Lower lobe of right lung (tissue), 2 donors: ENCODE measurements around the gene APH1B. TPM values are rescaled to one million over a fixed set of nuclear protein-coding genes. Genes with fewer than 3 reads are reported as not detected.

Experiments used
- ATAC-seq, 2 donors: fragments of 200-7000 bp; cut with Tn5 transposase; one replicate each; pipeline ENCODE4 v1.9.1; 2020 to 2022; ENCODE audit warnings: mild to moderate bottlenecking in 2 of 2, moderate library complexity in 2 of 2
- DNase-seq: peaks from one replicate; pipeline ENCODE4 v3.0.0-alpha.2; 2020
- H3K27ac ChIP-seq: fragments of 200-600 bp; one replicate; pipeline ENCODE4 v1.8.0; 2022
- H3K27me3 ChIP-seq: fragments of 200-600 bp; one replicate; pipeline ENCODE4 v1.8.0; 2022; ENCODE audit warnings: low read depth
- H3K36me3 ChIP-seq: fragments of 200-600 bp; one replicate; pipeline ENCODE4 v1.8.0; 2022; ENCODE audit warnings: mild to moderate bottlenecking
- H3K4me1 ChIP-seq: fragments of 200-600 bp; one replicate; pipeline ENCODE4 v1.8.0; 2022
- H3K4me3 ChIP-seq: fragments of 200-600 bp; one replicate; pipeline ENCODE4 v1.8.0; 2022; ENCODE audit warnings: mild to moderate bottlenecking
- H3K9me3 ChIP-seq: fragments of 200-600 bp; one replicate; pipeline ENCODE4 v1.8.0; 2022
- CTCF ChIP-seq: fragments of 200-600 bp; IDR thresholded peaks from one replicate; pipeline ENCODE4 v1.8.0; 2022; ENCODE audit warnings: antibody characterized with exemption, mild to moderate bottlenecking
- intact Hi-C: fragments of 100-400 bp; cut with DNase I; formaldehyde crosslinking; loops from one replicate; pipeline ENCODE4 v1.11.0; 2022
- long read RNA-seq: library from polyadenylated mRNA; unstranded; transcript quantifications from one replicate; pipeline ENCODE4 v2.0.0, GENCODE V29; 2021
- total RNA-seq: library from RNA; stranded (reverse); fragmentation: NEBNext Ultra II Directional; extraction: Animal tissue kit (Norgen Biotek cat#: 25700); gene quantifications from one replicate; pipeline ENCODE4 v1.2.1, GENCODE V29; 2021
- donor health status: DM: no; HTN: yes; CAD: no; lungs with severe emphysema.

The APH1B gene
- 31.0 TPM for total RNA-seq
- long read RNA-seq, full-length matches to known transcripts = 11 of 17 reads
- long read RNA-seq, partial matches to known transcripts = 1 of 17 reads
- long read RNA-seq, other reads (novel, unspliced or antisense) = 5 of 17 reads

- H3K4me3 ChIP-seq = peak within 1 kb of the TSS; percentile 70
- TF ChIP-seq CTCF = no peak
- H3K9me3 ChIP-seq = no peaks in the 10 kb centered on the region
- H3K27ac ChIP-seq = peak within 1 kb of the TSS; percentile 83
- DNase-seq (peak; percentile 91), ATAC-seq (peak; percentile 96 to 97)
- intact Hi-C loops = no loop called here
- H3K27me3 ChIP-seq = no peaks in the 10 kb centered on the region
- H3K4me1 ChIP-seq = peaks cover 22% of the 10 kb centered on the region
- no peaks in the 10 kb centered on the region for H3K36me3 ChIP-seq
These were observed at the start of gene APH1B for GRCh38 chr15:63277038-63277892. TSS of gene APH1B (plus strand) at chr15:63277605. CDS start at chr15:63277624, 19 bp downstream.

GRCh38 chr15:63227689-63228088, 49.7 kb upstream of the APH1B start:
- no peak for ATAC-seq
- intact Hi-C loops = no loop called here
- H3K9me3 ChIP-seq = no peaks in the 10 kb centered on the region
- H3K27me3 ChIP-seq = no peaks in the 10 kb centered on the region
- peaks cover 53% of the 10 kb centered on the region for H3K4me1 ChIP-seq
- DNase-seq = no peak
- no peak overlapping the region for H3K4me3 ChIP-seq
- H3K27ac ChIP-seq = no peak overlapping the region
- TF ChIP-seq CTCF = no peak
- H3K36me3 ChIP-seq = peaks cover 5% of the 10 kb centered on the region

GRCh38 chr15:63231206-63231605, 46.2 kb upstream of the APH1B start:
- DNase-seq = no peak
- H3K4me3 ChIP-seq = no peak overlapping the region
- TF ChIP-seq CTCF = no peak
- no peak overlapping the region for H3K27ac ChIP-seq
- H3K36me3 ChIP-seq = no peaks in the 10 kb centered on the region
- H3K27me3 ChIP-seq = no peaks in the 10 kb centered on the region
- peaks cover 73% of the 10 kb centered on the region for H3K4me1 ChIP-seq
- H3K9me3 ChIP-seq = no peaks in the 10 kb centered on the region
- ATAC-seq = no peak
- intact Hi-C loops = no loop called here

- Histone ChIP-seq H3K27me3 (no peaks in the 10 kb centered on the region), H3K9me3 (no peaks in the 10 kb centered on the region), H3K4me3 (no peak overlapping the region), H3K36me3 (no peaks in the 10 kb centered on the region), H3K27ac (no peak overlapping the region), H3K4me1 (peaks cover 73% of the 10 kb centered on the region)
- DNase-seq = no peak
- intact Hi-C loops = no loop called here
- no peak for ATAC-seq
- TF ChIP-seq CTCF = no peak
These were observed 45.7 kb upstream of the APH1B start for GRCh38 chr15:63231706-63232105.

GRCh38 chr15:63232405-63232804, 45.0 kb upstream of the APH1B start:
- no peak for ATAC-seq
- no peak overlapping the region for H3K4me3 ChIP-seq
- H3K4me1 ChIP-seq = peaks cover 76% of the 10 kb centered on the region
- DNase-seq = no peak
- intact Hi-C loops = no loop called here
- no peak for TF ChIP-seq CTCF
- no peak overlapping the region for H3K27ac ChIP-seq
- no peaks in the 10 kb centered on the region for H3K27me3 ChIP-seq
- no peaks in the 10 kb centered on the region for H3K36me3 ChIP-seq
- H3K9me3 ChIP-seq = no peaks in the 10 kb centered on the region
